HepG2 (cell line): ENCODE results near the gene SPOP. TPM values are rescaled to one million over a fixed set of nuclear protein-coding genes. Genes with fewer than 3 reads are reported as not detected.

Source experiments
- ATAC-seq: fragments of 200-7000 bp; cut with Tn5 transposase; 3 replicates; pipeline ENCODE4 v1.9.1; 2020; ENCODE audit warnings: mild to moderate bottlenecking, moderate library complexity
- BruUV-seq: library from RNA; stranded (reverse); fragments of 400-500 nt; replicated peaks from 2 replicates; lab custom pipeline; 2021; lab: Mats Ljungman, UMichigan
- CTCF ChIA-PET: fragments of 300-600 bp; formaldehyde crosslinking; extraction: SDS; loops from one replicate; lab custom pipeline; 2021; ENCODE audit warnings: low total read pairs, inconsistent platforms, low intra/inter-chr PET ratio; lab: Yijun Ruan, JAX
- POLR2A ChIA-PET: fragments of 350-600 bp; sonication (Branson Sonifier 250); formaldehyde crosslinking; loops from one replicate; lab custom pipeline; 2020; ENCODE audit warnings: antibody characterized with exemption, inconsistent platforms; lab: Yijun Ruan, JAX
- DNase-seq: peaks from one replicate; pipeline ENCODE4 v3.0.0-alpha.2; 2015; ENCODE audit warnings: low spot score
- FAIRE-seq: peaks from 3 replicates; lab custom pipeline; 2011; peaks lifted over from hg19 to GRCh38; lab: Jason Lieb, UNC
- H2AFZ ChIP-seq: one replicate; pipeline ENCODE4 v1.6.1; 2011; ENCODE audit warnings: low read length, inconsistent platforms
- H3K27ac ChIP-seq: fragments of 300-600 bp; 3 replicates; pipeline ENCODE4 v1.8.0; 2011; ENCODE audit warnings: mixed run types, mild to moderate bottlenecking, mixed read lengths, low read length, inconsistent platforms; ENCODE audit not compliant: insufficient read depth; ENCODE audit errors: extremely low read length
- H3K27me3 ChIP-seq, 2 experiments: fragments of 200-600 bp in 1 of 2; 2 replicates in 1 of 2; 3 replicates in 1 of 2; pipeline versions ENCODE4 v1.6.0 to v1.8.0; 2011; ENCODE audit warnings: low read length in 2 of 2, mild to moderate bottlenecking in 2 of 2, moderate library complexity in 2 of 2, inconsistent platforms in 1 of 2; ENCODE audit not compliant: insufficient read depth in 2 of 2, control insufficient read depth in 1 of 2
- H3K36me3 ChIP-seq, 2 experiments: fragments of 200-600 bp in 1 of 2; replicated peaks in 1 of 2; 2 replicates in 1 of 2; 3 replicates in 1 of 2; pipeline versions ENCODE4 v1.5.1 to v1.8.0; 2011; ENCODE audit warnings: low read length in 2 of 2, inconsistent platforms in 1 of 2; ENCODE audit not compliant: insufficient read depth in 2 of 2, control insufficient read depth in 1 of 2
- H3K4me1 ChIP-seq: 2 replicates; pipeline ENCODE4 v1.5.1; 2012; ENCODE audit warnings: low read length, inconsistent platforms; ENCODE audit not compliant: insufficient read depth
- H3K4me2 ChIP-seq: 2 replicates; pipeline ENCODE4 v1.6.0; 2011; ENCODE audit warnings: low read depth, low read length, inconsistent platforms
- H3K4me3 ChIP-seq, 3 experiments: fragments of 200-600 bp in 1 of 3; sonication (generic), shearing (Covaris generic) in 1 of 3; replicated peaks in 1 of 3; 2 replicates each; pipeline ENCODE4 v1.5.1; 2011 to 2016; ENCODE audit warnings: low read length in 3 of 3, inconsistent platforms in 2 of 3, low read depth in 2 of 3, mild to moderate bottlenecking in 2 of 3, control low read depth in 1 of 3, mixed read lengths in 1 of 3; ENCODE audit not compliant: insufficient read depth in 1 of 3
- H3K79me2 ChIP-seq: one replicate; pipeline ENCODE4 v1.6.1; 2011; ENCODE audit warnings: low read length, inconsistent platforms; ENCODE audit not compliant: insufficient read depth
- H3K9ac ChIP-seq: 2 replicates; pipeline ENCODE4 v1.6.0; 2011; ENCODE audit warnings: mild to moderate bottlenecking, low read depth, low read length, inconsistent platforms; ENCODE audit not compliant: insufficient read depth
- H3K9me3 ChIP-seq: 2 replicates; pipeline ENCODE4 v1.5.1; 2012; ENCODE audit warnings: mild to moderate bottlenecking, low read length
- H4K20me1 ChIP-seq: 2 replicates; pipeline ENCODE4 v1.6.0; 2011; ENCODE audit warnings: inconsistent platforms, mild to moderate bottlenecking, low read length, moderate library complexity; ENCODE audit not compliant: insufficient read depth
- ARID4A ChIP-seq: sonication (generic); formaldehyde crosslinking; IDR thresholded peaks from 2 replicates; pipeline ENCODE4 v1.5.0; 2020; ENCODE audit warnings: mild to moderate bottlenecking, missing genetic modification reagents, borderline replicate concordance
- ARNT ChIP-seq: fragments of 450-650 bp; IDR thresholded peaks from 2 replicates; pipeline ENCODE4 v1.6.1; 2017
- FOXJ3 ChIP-seq: sonication (generic); formaldehyde crosslinking; IDR thresholded peaks from 2 replicates; pipeline ENCODE4 v1.4.0; 2020; ENCODE audit warnings: missing genetic modification reagents, mild to moderate bottlenecking, borderline replicate concordance
- FOXK2 ChIP-seq: fragments of 450-650 bp; IDR thresholded peaks from 2 replicates; pipeline ENCODE4 v1.6.1; 2016
- FOXO4 ChIP-seq: sonication (generic); formaldehyde crosslinking; conservative IDR thresholded peaks from 2 replicates; pipeline ENCODE4 v1.8.1; 2023; ENCODE audit warnings: missing genetic modification reagents
- KAT8 ChIP-seq: IDR thresholded peaks from 2 replicates; pipeline ENCODE4 v1.6.1; 2016; ENCODE audit warnings: missing genetic modification reagents, missing compliant biosample characterization
- MAF1 ChIP-seq: sonication (generic); formaldehyde crosslinking; IDR thresholded peaks from 2 replicates; pipeline ENCODE4 v1.5.0; 2020; ENCODE audit warnings: missing genetic modification reagents, borderline replicate concordance
- NFE2 ChIP-seq: sonication (generic); formaldehyde crosslinking; IDR thresholded peaks from 2 replicates; pipeline ENCODE4 v1.4.0; 2020; ENCODE audit warnings: missing genetic modification reagents
- NFKBIZ ChIP-seq: IDR thresholded peaks from 2 replicates; pipeline ENCODE4 v1.6.1; 2018; ENCODE audit warnings: missing genetic modification reagents, missing compliant biosample characterization
- SP1 ChIP-seq, 2 experiments: fragments of 450-650 bp in 1 of 2; sonication (generic) in 1 of 2; formaldehyde crosslinking in 1 of 2; IDR thresholded peaks; 2 replicates each; pipeline versions ENCODE4 v1.4.0 to v1.6.1; 2016 to 2020; ENCODE audit warnings: missing genetic modification reagents in 1 of 2
- SYNCRIP ChIP-seq: fragments of 200-400 bp; formaldehyde crosslinking; IDR thresholded peaks from 2 replicates; pipeline ENCODE4 v1.6.1; 2018; ENCODE audit warnings: mild to moderate bottlenecking, low read depth, low read length; ENCODE audit not compliant: insufficient read depth
- TEAD3 ChIP-seq: optimal IDR thresholded peaks from 2 replicates; pipeline ENCODE3; 2016; ENCODE audit warnings: borderline replicate concordance
- ZBTB46 ChIP-seq: sonication (generic); formaldehyde crosslinking; IDR thresholded peaks from 2 replicates; pipeline ENCODE4 v1.4.0; 2020; ENCODE audit warnings: mild to moderate bottlenecking, missing genetic modification reagents, borderline replicate concordance
- ZFP62 ChIP-seq: sonication (generic); formaldehyde crosslinking; IDR thresholded peaks from 2 replicates; pipeline ENCODE4 v1.4.0; 2020; ENCODE audit warnings: missing genetic modification reagents
- ZNF639 ChIP-seq: conservative IDR thresholded peaks from 2 replicates; pipeline ENCODE4 v1.6.1; 2018; ENCODE audit warnings: missing genetic modification reagents
- WGBS: methylation state at CpG from one replicate; pipeline ENCODE4 v1.1.6; 2017; ENCODE audit warnings: low lambda C conversion rate; 5-methylcytosine and 5-hydroxymethylcytosine counted together
- in situ Hi-C: cut with HindIII; loops from 2 replicates; pipeline ENCODE4 v1.10.0; 2017; ENCODE audit warnings: low pct_unique_long_range_greater_than_20kb; ENCODE audit not compliant: extremely low pct_ligation_motif_present
- intact Hi-C: fragments of 100-400 bp; cut with micrococcal nuclease; formaldehyde crosslinking; loops from one replicate; pipeline ENCODE4 v1.10.0; 2022; ENCODE audit not compliant: unreplicated experiment
- polyA plus RNA-seq, 8 experiments: library from polyadenylated mRNA; depleted of rRNA in 3 of 8; stranded (reverse) in 7 of 8; unstranded in 1 of 8; fragments of >200 nt; fragmentation: Illumina TruSeq in 4 of 8; extraction: Trizol in 4 of 8; gene quantifications; 2 replicates each; pipeline versions ENCODE4 v1.2.1 to v1.2.3, GENCODE V29; 2011 to 2016; ENCODE audit warnings: low read depth in 4 of 8, missing spikeins in 1 of 8, mixed read lengths in 1 of 8; ENCODE audit not compliant: insufficient read depth in 1 of 8
- total RNA-seq, 5 experiments: library from RNA; depleted of rRNA; stranded (reverse); fragments of >200 nt; fragmentation: Illumina TruSeq; extraction: Trizol; gene quantifications; 2 replicates each; pipeline ENCODE4 v1.2.3, GENCODE V29; 2016; ENCODE audit warnings: low read depth in 1 of 5

The SPOP gene
- total and polyA plus RNA-seq, 2 of the 13 experiments (the other 11 are each of a cell fraction or from before 2014, with no cell fraction given) = 52.8 to 60.8 TPM

GRCh38 chr17:49691677-49692191, 13.8 kb upstream of the SPOP start:
- BruUV-seq = no TSS peak
- no peak overlapping the region for H3K9ac ChIP-seq
- ChIA-PET POLR2A (interaction anchor here (1.0 to 1.4 kb wide), 2 partner anchors 17 to 277 kb away, joined by 3 to 4 read pairs; partner anchors contain the start of gene PHB1), CTCF (interaction anchor here (6.6 kb wide), 1 partner anchor 122 kb away, joined by 210 read pairs; no protein-coding TSS in a partner anchor)
- no peaks in the 10 kb centered on the region for H3K79me2 ChIP-seq
- no peaks in the 10 kb centered on the region for H3K9me3 ChIP-seq
- in situ Hi-C loops (no loop called here), intact Hi-C loops (no loop called here)
- H3K4me2 ChIP-seq = peak overlapping the region; percentile 64
- no peak overlapping the region for H3K27ac ChIP-seq
- H2AFZ ChIP-seq = no peak overlapping the region
- WGBS = 11% methylated on average over 8 of the region's 8 CpGs
- no peaks in the 10 kb centered on the region for H4K20me1 ChIP-seq
- DNase-seq (no peak), ATAC-seq (peak; percentile 17; the same call in 2 of the 3 replicates), FAIRE-seq (no peak)
- H3K4me1 ChIP-seq = peaks cover 58% of the 10 kb centered on the region
- H3K4me3 ChIP-seq = peak overlapping the region in 1 of 3 experiments; percentile 14; a peak in 1 of 6 replicates
- H3K27me3 ChIP-seq = peaks cover 0 to 17% of the 10 kb centered on the region in 2 experiments; a peak in 2 of 5 replicates
- H3K36me3 ChIP-seq = no peaks in the 10 kb centered on the region
- TF ChIP-seq FOXK2 (peak; percentile 7; the same call in 1 of the 2 replicates), SP1 (IDR thresholded peaks at IDR 0.05) (no peak), SP1 (CRISPR knock-in tag; IDR thresholded peaks at IDR 0.05) (no peak), NFKBIZ (CRISPR knock-in tag) (no peak), ZFP62 (CRISPR knock-in tag) (no peak), KAT8 (CRISPR knock-in tag) (no peak), TEAD3 (CRISPR knock-in tag) (peak; percentile 47), SYNCRIP (no peak), MAF1 (no peak), NFE2 (CRISPR knock-in tag) (no peak), ARNT (no peak), ZBTB46 (no peak), ARID4A (0 out of 2 replicates have a peak, but pooled peaks have one; percentile 25), FOXO4 (CRISPR knock-in tag) (0 out of 2 replicates have a peak, but pooled peaks have one; percentile 37), FOXJ3 (CRISPR knock-in tag) (no peak), ZNF639 (CRISPR knock-in tag) (no peak)
